GM21576 (cell line): ENCODE data around the gene KCNJ13.
"Not testable (repeated sequence)": the region's sequence is repeated elsewhere in the genome, so short reads cannot be mapped to it uniquely, and the experiment has no call there.

ENCODE experiments used
- ATAC-seq: cut with Tn5 transposase; IDR thresholded peaks from one replicate; pipeline ENCODE4 v1.9.1; 2021; ENCODE audit warnings: mild to moderate bottlenecking, moderate library complexity; ENCODE audit not compliant: unreplicated experiment

KCNJ13 gene

DNA sequence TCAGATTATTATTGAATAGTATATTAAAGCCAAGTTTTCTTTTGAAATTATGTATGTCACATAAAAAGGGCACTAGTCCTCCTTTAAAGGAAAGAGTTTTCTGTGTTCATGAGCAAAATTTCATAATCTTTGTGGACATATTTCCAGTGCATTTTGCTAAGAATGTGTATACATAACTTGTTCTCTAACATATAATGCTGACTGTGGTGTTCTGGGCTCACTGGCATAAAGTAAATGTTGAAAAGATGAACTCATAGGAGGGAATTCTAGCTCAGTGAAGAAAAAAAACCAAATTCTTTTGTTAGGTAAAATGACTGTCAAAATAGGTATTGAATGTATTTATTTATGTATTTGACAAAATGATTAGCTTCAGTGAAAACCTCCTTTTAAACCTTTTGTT, 6.2 kb downstream of the KCNJ13 start:
- no peak for ATAC-seq

DNA sequence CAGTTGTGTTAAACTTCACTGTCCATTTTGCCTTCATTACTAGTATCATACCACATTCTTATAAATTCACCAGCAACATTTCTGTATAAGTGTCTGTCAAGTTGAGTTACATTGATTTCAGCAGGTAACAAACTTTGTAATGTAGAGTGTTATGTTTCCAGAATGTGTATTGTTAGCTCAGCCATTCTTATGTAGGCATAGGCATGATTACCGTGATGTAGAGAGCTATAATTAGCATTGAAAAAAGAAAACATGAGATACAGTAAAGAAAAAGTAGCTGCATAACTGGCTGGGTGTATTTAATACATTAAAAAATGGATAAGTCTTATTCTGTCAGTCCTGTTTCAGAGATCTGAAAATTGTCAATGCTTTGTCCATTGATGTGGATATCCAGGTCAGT, 8.5 kb downstream of the KCNJ13 start:
- no peak for ATAC-seq

DNA sequence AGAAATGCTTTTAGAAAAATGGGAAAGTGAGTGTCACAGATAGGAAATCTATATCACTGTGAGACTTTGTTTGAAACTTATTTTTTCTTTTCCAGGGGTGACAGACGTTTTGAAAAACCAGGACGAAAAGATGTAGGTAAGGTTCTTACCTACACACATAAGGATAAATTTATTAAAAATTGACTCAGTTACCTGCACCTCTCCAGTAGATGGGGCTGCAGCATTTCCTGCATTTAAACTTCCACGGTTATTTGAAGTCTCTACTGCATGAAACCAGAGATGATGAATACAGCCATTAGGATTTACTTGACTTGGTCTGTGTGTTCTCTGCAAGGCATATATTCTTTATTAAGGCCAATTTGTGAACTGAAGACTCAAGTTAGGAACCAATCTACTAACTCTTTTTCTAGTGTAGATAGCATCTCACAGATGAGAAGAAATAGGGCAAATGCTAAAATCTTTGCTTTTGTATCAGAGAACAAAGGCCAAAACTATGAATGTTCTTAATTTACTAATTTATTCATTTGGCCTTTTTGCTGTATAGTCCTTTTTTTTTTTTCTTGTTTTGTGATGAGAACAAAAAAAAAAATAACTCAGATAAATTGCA, 15.0 kb downstream of the KCNJ13 start:
- no peak for ATAC-seq

DNA sequence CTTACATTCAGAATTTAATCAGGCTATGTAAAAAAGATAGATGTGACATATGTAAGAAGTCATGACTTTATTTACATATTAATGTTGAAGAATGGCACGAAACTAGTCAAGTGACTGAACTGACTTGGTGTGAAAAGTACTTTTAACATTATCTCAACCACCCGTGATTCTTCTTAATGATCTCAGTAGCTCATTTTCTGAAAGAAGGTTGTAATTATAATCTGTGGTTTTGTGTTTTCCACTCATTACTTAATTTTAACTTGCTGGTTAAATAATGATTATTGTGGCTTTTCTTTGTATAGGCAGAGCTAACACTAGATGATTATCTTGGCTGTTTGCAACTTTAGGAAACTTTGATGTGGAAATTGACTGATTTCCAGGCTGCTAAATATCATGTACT, 18.5 kb downstream of the KCNJ13 start:
- no peak for ATAC-seq

DNA sequence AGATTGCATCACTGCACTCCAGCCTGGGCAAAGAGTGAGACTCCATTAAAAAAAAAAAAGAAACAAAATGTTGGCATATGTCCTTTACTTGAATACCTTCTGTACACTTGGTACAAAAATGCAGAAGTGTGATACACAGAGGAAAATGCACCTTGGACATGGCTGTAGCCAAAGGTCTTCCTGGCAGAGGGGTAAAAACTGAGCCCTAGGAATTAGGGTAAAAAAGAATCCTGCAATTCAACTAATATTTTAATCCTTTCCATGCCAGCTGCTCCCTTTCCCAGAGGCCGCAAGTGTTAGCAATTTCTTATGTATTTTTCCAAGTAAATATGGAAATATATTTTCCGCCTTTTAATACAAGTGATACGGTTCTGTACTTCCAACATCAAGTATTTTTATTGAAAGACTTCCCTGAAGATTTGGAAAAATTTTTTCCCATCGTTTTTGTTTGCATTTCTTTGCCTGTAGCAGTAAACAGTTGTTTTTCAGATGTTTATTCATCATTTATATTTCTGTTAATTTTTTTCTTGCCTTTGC, 26.2 kb downstream of the KCNJ13 start:
- no peak for ATAC-seq

DNA sequence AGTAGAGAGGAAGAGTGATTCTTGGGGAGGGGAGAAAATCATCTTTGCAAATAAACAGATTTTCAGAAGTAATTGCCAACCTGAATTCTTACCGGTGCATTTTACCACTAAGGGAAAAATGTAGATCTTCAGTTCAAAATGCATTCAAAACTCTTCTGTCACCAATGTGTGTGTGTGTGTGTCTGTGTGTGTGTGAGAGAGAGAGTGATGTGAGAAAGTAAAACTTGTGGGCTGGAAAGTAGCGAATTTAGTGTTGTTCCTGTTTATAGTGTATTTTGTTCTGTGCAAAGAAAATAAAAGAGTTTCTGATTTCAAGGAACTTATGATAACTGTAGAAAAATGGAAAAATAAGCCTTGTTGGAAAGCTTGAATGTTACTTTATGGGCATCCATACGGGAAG, 27.0 kb downstream of the KCNJ13 start:
- ATAC-seq, result no peak

DNA sequence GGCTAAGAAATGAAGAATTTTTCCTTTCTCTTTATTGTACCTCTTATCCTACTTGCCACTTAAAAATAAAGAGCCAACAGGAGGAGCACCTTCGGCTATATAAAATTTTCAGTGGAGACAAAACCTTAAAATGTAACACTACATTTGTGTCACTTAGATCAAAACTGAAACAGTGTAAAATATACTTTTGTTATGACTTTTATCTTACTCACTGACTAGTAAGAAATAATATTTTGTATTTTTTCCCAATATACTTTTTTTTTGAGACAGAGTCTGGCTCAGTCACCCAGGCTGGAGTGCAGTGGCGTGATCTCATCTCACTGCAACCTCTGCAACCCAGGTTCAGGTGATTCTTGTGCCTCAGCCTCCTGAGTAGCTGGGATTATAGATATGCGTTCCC, 28.3 kb downstream of the KCNJ13 start:
- no peak for ATAC-seq

DNA sequence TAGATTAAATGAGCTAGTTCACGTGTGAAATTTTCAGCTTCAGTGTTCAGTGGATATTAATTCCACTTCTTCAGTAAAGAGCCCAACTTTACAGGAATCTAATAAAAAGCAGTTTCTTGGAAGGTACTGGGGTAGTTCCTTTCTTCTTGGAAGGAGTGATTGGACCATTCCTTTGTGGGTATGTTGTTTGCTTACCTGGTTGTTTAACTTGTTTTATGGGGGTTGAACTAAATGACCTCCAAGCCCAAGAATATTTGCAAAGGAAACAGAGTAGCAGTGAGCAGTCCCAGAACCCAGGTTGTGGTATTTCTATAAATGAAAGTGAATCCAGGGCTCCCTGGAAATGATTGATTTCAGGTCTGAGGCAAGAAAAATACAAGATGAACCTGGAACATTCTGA, 31.4 kb downstream of the KCNJ13 start:
- ATAC-seq, result no peak

DNA sequence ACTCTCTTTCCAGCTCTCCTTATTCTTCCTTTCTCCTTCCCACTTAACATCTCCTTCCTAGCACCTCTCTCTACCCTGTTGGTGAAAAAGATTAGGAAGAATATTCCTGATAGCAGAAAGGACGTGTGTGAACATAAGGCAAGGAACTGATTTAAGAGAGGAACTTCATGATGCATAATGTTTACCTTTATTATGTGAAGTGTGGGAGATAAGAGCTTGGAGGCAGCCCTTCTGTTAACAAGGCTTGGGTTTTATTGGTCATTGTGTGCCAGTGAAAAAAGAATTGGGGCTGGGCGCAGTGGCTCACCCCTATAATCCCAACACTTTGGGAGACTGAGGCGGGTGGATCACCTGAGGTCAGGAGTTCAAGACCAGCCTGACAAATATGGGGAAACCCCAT, 34.4 kb downstream of the KCNJ13 start:
- no peak for ATAC-seq

DNA sequence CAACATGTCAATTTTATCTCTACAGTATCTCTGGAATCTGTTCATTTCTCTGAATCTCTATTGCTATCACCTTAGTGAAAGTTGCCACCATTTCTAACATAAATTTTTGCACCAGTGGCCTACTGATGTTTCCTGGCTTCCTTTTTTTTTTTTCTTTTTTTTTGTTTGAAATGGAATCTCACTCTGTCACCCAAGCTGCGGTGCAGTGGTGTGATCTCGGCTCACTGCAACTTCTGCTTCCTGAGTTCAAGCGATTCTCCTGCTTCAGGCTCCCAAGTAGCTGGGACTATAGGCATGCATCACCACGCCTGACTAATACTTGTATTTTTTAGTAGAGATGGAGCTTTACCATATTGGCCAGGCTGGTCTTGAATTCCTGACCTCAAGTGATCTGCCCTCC, 35.1 kb downstream of the KCNJ13 start:
- no peak for ATAC-seq

DNA sequence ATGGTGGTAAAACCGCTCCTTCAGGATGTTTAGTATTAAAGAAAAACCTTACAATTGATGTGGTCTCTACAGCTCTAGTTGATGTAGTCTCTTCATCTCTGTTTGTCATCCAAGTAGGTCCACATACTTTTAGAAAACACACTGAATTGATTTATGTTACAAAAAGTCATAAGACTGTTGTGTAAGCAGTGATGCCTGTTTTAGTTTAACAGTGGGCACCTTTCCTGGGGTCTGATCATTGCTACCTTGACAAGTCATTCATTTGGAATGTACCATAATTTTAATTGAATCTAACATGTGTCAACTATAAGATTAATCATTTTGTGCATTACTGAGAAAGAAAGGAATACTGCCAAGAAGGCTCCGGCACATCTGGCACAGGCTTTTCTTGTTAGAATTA, 44.9 kb downstream of the KCNJ13 start:
- no peak for ATAC-seq

DNA sequence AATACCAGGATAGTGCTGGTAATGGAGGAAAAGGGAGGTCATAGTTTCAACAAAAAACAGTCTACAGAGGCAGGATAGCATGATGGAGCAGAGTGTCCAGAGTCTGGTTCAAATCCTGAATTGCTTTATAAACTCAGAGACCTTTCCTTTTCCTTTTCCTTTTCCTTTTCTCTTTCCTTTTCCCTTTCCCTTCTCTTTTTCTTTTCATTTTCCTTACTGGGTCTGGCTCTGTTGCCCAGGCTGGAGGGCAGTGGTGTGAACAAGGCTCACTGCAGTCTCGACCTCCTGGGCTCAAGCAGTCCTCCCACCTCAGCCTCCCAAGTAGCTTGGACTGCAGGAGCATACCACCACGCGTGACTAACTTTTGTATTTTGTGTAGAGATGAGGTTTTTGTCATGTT, 47.6 kb downstream of the KCNJ13 start:
- no peak for ATAC-seq

DNA sequence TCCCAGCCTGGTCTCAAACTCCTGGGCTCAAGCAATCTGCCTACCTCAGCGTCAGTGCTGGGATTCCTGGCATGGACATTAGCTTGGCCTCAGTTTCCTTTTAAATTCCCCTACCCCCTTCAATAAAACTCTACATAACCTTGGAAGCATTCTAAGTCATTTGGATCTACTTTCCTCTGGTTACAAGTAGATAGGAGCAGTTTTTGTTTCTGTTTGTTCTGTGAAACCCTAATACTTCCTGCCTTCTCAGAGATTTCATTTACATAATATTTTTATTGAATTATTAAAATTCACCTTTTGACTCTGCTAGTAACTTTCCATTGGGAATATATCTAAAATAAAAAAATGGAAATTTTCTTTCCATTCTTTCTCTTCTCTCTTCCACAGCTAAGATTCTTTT, 53.3 kb downstream of the KCNJ13 start:
- ATAC-seq, result no peak

DNA sequence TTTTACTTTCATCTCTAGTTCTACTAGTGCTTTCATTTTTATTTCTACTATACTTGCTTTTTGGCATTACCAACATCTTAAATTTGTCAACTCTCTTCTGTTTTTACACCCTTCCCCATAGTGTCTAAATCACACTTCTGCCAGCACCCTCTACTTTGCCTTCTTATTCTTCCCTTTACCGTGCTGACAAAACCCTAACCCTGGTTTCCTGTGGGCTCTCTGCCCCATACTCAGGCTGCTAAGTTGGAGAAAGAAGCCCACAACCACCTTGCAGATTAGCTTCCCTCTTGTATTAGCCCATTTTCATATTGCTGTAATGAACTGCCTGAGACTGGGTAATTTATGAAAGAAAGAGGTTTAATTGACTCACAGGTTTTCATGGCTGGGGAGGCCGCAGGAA, 54.5 kb downstream of the KCNJ13 start:
- no peak for ATAC-seq

DNA sequence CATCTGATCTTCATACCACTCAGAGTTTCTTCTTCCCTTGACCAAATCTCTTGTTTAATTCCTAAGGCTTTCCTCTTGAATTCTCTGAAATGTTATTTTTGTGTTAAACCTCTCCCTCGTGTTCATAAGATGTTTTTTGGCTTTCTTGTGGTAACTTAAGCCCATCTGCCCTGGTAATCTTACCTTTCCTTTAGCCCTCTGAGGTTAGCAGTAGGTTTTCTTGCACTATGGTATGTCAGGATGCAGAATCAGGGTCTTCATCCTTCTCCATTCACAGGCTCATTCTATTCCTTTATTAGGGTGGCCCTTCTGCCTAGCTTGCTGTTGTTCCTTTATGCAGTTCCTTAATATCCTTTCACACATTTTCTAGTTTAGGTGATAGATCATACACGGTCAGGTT, 55.1 kb downstream of the KCNJ13 start:
- no peak for ATAC-seq

DNA sequence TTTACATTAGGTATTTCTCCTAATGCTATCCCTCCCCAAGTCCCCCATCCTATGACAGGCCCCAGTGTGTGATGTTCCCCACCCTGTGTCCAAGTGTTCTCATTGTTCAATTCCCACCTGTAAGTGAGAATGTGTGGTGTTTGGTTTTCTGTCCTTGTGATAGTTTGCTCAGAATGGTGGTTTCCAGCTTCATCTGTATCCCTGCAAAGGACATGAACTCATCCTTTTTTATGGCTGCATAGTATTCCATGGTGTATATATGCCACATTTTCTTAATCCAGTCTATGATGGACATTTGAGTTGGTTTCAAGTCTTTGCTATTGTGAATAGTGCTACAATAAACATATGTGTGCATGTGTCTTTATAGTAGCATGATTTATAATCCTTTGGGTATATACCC, 56.3 kb downstream of the KCNJ13 start:
- not testable (repeated sequence) for ATAC-seq
